Activated T-helper 9 cell treated with anti-CD3 and anti-CD28 coated beads, Interleukin-2, amount 50 U/mL, for 16 hours (primary cell): ENCODE results near the gene KISS1R.
"Not testable (repeated sequence)": the region's sequence is repeated elsewhere in the genome, so short reads cannot be mapped to it uniquely, and the experiment has no call there.

Source experiments
- DNase-seq: peaks from one replicate; pipeline ENCODE4 v3.0.0-alpha.2; 2020; ENCODE audit warnings: low read depth

Gene KISS1R

GRCh38 chr19:917323-918151 is at the start of gene KISS1R:
Gene KISS1R (plus strand): TSS chr19:917333. CDS start chr19:917503, 170 bp downstream.
- no peak for DNase-seq

DNA sequence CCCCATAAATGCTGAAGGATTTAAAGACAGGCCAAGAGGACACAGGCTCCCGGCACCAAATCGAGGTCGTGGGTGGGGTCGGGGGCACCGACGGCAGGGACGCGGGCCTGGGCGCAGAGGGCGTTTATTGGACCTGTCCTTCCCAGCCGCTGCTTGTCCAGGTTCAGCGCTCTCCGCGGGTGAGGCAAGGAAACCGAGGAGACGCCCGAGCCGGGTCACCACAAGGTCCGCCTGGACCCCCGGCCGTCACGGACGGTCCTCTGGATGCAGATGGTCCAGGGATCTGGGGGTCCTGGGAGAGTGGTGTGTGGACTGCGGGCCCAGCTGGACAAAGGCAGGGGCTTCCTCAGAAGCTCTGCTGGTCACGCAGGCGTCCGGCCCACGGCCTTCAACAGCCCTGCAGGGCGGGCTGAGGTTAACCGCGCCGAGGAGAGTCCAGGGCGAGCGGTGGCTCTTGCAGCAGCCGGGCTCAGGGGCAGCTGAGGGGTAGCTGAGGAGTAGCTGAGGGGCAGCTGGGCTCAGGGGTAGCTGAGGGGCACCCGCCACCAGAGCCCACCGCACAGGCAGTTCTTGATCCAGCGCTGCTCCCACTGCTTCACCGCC is 49.2 kb upstream of the KISS1R start:
- DNase-seq: no peak

GRCh38 chr19:868458-869244 is 48.5 kb upstream of the KISS1R start:
- no peak for DNase-seq

DNA sequence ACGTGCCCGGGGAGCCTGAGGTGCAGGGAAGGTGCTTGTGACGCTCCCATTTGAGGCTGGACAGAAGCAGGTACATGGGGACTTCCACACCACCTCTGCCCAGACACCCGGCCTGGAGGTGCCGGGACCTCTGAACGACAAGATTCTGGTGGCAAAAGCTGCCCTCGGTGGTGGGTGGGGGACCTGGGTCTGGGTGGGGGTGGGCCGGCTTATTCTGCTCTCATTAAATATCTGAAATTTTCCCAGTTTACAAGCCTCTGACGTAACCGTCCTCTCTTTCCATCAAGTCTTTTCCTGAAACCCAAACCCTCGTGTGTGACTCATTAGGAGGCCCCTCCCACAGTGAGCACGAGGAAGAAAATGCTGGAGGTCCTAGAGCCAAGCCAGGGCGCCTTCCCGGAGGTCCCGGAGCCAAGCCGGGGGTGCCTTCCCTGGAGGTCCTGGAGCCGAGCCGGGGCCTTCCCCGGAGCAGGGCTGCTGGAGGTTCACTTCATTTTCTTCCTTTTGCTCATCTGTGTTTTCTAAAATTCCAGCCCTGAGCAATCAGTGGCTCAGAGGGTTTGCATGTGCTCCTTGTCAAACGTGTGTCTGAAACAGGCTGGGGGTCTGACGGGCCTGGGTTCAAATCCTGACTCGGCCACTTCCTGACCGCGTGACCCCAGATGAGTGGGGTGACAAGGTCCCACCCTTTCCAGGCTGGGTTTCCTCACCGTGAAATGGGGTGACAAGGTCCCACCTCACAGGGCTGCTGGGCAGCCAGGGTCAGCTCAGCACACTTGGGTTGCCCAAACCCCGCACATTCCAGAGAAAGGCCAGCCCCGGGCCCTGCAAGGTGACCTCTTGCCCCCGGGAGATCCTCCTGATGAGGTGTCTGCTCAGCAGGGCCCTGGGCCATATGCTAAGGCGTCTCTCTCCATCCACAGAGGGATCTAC is 47.6 kb upstream of the KISS1R start:
- no peak for DNase-seq

GRCh38 chr19:870314-870713 is 46.8 kb upstream of the KISS1R start:
- DNase-seq: no peak

DNA sequence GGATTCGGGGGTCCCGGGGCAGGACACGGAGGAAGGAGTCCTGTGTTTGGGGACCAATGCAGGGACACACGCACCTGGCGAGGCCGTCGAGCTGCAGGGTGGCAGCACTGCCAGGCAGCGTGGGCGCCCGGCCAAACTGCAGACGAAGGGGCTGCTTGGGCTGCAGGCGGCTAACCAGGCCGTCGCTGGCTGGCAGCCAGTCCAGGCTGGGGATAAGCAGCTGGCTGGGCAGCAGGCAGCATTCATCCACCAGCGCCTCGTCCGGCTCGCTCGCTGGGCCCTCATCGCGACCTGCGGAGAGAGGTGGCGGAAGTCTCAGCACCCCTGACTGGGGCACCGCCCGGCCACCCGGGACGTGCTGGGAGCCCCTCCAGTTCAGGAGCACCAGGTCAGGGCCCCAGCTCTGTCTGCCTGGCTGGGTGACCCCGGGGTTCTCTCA is 46.2 kb upstream of the KISS1R start:
- DNase-seq: no peak

DNA sequence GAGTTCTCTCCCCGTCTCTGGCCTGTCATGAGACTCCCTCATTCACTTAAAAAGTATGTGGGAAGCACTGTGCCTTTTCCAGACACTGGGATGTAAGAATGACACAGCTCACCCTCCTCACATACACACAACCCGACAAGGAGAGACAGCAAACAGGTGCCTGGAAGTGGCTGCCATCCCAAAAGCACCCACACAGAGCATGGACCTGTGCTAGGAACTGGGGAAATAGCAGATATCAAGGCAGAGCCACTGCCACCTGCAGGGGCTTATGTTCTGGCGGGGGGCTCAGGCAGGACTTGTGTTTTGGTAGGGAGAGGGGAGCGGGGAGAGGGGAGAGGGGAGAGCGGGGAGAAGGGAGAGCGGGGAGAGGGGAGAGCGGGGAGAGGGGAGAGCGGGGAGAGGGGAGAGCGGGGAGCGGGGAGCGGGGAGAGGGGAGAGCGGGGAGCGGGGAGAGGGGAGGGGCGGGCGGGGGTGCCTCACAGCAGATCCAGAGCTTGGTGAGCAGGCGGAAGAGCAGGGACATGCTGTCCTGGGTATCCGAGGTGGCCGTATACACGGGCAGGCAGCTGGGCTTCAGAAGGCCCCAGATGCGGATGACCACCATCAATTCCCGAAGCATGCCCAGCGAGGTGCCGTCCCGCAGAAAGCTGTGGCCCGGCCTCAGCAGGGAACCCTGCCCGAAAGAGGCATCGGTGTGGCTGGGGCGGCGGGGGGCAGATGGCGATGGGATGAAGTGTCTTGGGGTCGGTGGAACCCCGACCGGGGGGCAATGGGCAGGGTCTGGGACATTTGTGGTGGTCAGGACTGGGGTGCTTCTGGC is 45.5 kb upstream of the KISS1R start:
- DNase-seq: no peak

DNA sequence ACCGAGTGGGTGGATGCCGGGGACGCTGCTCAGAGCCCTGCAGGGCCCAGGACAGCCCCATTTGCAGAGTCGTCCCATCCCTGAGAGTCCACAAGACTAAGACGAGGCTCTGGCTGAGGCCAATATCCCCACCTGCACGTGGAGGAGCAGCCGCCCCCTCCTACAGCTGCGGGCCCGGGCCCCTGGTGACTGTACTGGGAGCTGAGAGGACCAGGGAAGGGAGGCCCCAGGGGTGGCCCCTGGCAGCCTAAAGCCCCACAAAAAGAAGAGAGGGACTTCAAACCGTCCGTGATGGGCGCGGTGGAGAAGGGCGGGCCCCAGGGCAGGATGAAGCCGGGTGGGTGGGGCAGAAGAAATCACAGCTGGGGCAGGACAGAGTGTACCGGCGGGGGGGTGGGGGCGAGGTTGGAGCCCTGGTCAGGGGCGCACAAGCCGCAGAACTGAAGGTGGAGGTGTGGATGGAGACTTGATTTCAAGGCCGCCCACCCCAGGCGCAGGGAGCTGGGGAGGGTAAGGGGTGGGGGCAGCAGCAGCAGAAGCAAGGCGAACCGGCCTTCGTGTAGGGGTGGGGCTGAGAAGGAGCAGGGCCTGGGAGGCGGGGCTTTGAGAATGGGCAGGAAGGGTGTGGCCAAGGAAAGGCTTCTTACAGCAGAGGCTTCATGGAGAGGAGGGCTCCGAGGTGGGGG is 44.7 kb upstream of the KISS1R start:
- peak; percentile 57 for DNase-seq

- DNase-seq: peak; percentile 49
These were observed 44.0 kb upstream of the KISS1R start for GRCh38 chr19:873084-873483.

- no peak for DNase-seq
These were observed 43.5 kb upstream of the KISS1R start for GRCh38 chr19:873561-874041.

DNA sequence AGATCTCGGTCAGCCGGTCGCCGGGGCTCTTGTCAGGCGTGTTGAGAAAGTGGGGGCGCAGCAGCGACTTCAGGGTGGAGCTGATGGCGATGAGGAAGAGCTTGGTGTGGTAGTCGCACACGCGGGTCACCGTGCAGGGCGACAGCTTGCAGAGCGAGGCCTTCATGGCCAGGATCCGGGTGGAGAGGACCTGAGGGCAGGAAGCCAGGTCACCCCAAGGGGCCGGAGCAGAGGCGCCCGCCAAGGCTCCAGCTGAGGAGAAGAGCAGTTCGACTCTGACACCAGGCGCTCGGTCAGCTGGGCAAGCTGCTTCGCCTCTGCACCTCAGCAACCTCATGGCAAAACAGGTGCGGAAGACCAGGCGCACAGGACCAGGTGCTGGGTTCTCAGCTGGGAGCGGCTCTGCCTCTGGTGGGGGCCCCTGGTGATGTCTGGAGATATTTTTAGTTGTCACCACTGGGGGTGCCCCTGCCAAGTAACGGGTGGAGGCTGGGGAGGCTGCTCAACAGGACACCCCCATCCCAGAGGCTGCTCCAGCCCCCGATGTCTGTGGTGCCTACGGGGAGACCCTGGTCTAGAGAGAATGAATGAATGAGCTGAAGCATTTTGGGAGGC is 41.8 kb upstream of the KISS1R start:
- DNase-seq: no peak

- DNase-seq: no peak
These were observed 41.0 kb upstream of the KISS1R start for GRCh38 chr19:876089-876488.

GRCh38 chr19:876780-877314 is 40.3 kb upstream of the KISS1R start:
- no peak for DNase-seq

DNA sequence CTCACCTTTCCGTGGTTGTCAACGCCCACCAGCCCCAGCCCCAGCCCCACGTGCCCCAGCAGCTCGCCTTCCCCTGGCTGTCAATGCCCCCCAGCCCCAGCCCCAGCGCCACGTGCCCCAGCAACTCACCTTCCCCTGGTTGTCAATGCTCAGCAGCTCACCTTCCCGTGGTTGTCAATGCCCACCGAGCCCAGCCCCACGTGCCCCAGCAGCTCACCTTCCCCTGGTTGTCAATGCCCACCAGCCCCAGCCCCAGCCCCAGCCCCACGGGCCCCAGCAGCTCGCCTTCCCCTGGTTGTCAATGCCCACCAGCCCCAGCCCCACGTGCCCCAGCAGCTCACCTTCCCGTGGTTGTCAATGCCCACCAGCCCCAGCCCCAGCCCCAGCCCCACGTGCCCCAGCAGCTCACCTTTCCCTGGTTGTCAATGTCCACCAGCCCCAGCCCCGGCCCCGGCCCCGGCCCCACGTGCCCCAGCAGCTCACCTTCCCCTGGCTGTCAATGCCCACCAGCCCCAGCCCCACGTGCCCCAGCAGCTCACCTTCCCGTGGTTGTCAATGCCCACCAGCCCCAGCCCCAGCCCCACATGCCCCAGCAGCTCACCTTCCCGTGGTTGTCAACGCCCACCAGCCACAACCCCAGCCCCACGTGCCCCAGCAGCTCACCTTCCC is 39.0 kb upstream of the KISS1R start:
- DNase-seq: not testable (repeated sequence)

GRCh38 chr19:878751-879561 is 38.2 kb upstream of the KISS1R start:
- not testable (repeated sequence) for DNase-seq

DNA sequence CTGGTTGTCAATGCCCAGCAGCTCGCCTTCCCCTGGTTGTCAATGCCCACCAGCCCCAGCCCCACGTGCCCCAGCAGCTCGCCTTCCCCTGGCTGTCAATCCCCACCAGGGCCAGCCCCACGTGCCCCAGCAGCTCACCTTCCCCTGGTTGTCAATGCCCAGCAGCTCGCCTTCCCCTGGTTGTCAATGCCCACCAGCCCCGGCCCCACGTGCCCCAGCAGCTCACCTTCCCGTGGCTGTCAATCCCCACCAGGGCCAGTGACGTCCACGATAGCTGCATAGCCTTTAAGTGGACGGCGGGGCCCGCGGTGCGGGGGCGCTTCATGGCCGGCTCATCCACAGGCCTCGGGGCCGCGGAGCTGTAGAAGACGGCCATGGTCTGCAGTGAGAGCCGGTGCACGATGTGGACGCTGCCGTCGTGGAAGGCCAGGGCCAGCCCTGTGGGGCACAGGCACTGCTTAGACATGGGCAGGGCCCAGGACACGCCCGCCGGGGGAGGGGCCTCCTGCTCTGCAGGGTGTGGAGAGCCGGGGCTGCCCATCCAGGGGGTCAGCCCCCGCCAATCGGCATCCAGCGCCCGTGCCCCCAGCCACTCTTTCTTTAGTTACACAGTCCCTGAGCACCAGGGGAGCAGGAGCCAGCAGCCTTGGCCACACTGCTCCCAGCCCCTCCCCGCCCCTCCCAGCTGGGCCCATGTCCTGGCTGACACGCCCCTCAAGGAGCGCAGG is 37.3 kb upstream of the KISS1R start:
- DNase-seq: no peak
